Measurements from ENCODE around the gene OPA3. TPM values are rescaled to one million over a fixed set of nuclear protein-coding genes. Genes with fewer than 3 reads are reported as not detected.

Gene OPA3
- total RNA-seq, 2 donors from 2014 or later: 7.2 to 14.5 TPM

- WGBS: 86% methylated on average over 8 of the region's 8 CpGs
- intact Hi-C loops (cut with DNase I): no loop called here
These were observed 13.0 kb downstream of the OPA3 start for GRCh38 chr19:45571457-45572220.

GRCh38 chr19:45569619-45570421, 14.8 kb downstream of the OPA3 start:
- Histone ChIP-seq H3K9me3 (no peaks in the 10 kb centered on the region), H3K27me3 (replicated peaks; ENCODE audit: insufficient read depth) (no peaks in the 10 kb centered on the region), H3K36me3 (no peaks in the 10 kb centered on the region), H3K4me1 (replicated peaks) (peaks cover 3% of the 10 kb centered on the region), H3K27ac (no peak overlapping the region), H3K4me3 (no peak overlapping the region)
- TF ChIP-seq POLR2AphosphoS5 (IDR thresholded peaks at IDR 0.05) (no peak), CTCF (IDR thresholded peaks at IDR 0.05) (peak in 3 of 4 experiments; percentile 38 to 60 (median 53))
- WGBS: 55% methylated on average over 15 of the region's 15 CpGs
- intact Hi-C loops (cut with DNase I): no loop called here
- peak; percentile 24 for DNase-seq (ENCODE audit: low spot score)

More at GRCh38 chr19:45571457-45572220, 13.0 kb downstream of the OPA3 start:
- Histone ChIP-seq H3K27me3 (replicated peaks; ENCODE audit: insufficient read depth) (no peaks in the 10 kb centered on the region), H3K4me3 (no peak overlapping the region), H3K36me3 (no peaks in the 10 kb centered on the region), H3K9me3 (no peaks in the 10 kb centered on the region), H3K27ac (no peak overlapping the region), H3K4me1 (replicated peaks) (peaks cover 3% of the 10 kb centered on the region)
- TF ChIP-seq CTCF (IDR thresholded peaks at IDR 0.05): no peak
- TF ChIP-seq POLR2A (IDR thresholded peaks at IDR 0.05): no peak
- TF ChIP-seq POLR2AphosphoS5 (IDR thresholded peaks at IDR 0.05): no peak
- no peak for DNase-seq (ENCODE audit: low spot score)

GRCh38 chr19:45568732-45569131, 15.9 kb downstream of the OPA3 start:
- Histone ChIP-seq H3K27me3 (replicated peaks; ENCODE audit: insufficient read depth) (no peaks in the 10 kb centered on the region), H3K4me1 (replicated peaks) (peaks cover 3% of the 10 kb centered on the region), H3K4me3 (no peak overlapping the region), H3K27ac (no peak overlapping the region), H3K36me3 (no peaks in the 10 kb centered on the region), H3K9me3 (no peaks in the 10 kb centered on the region)
- no peak for TF ChIP-seq CTCF (IDR thresholded peaks at IDR 0.05)
- no peak for TF ChIP-seq POLR2A (IDR thresholded peaks at IDR 0.05)
- no peak for TF ChIP-seq POLR2AphosphoS5 (IDR thresholded peaks at IDR 0.05)
- 93% methylated on average over 3 of the region's 3 CpGs for WGBS
- intact Hi-C loops (cut with DNase I): no loop called here
- no peak for DNase-seq (ENCODE audit: low spot score)

GRCh38 chr19:45567609-45568008, 17.0 kb downstream of the OPA3 start:
- WGBS: 40% methylated on average over 2 of the region's 2 CpGs

More at GRCh38 chr19:45567609-45568008, 17.0 kb downstream of the OPA3 start:
- no peaks in the 10 kb centered on the region for H3K9me3 ChIP-seq
- H3K4me1 ChIP-seq (replicated peaks): peaks cover 3% of the 10 kb centered on the region
- H3K4me3 ChIP-seq: no peak overlapping the region
- no peak overlapping the region for H3K27ac ChIP-seq
- H3K36me3 ChIP-seq: no peaks in the 10 kb centered on the region
- DNase-seq (ENCODE audit: low spot score): no peak
- TF ChIP-seq CTCF (IDR thresholded peaks at IDR 0.05) (no peak), POLR2AphosphoS5 (IDR thresholded peaks at IDR 0.05) (peak; percentile 32), POLR2A (IDR thresholded peaks at IDR 0.05) (no peak)
- no peaks in the 10 kb centered on the region for H3K27me3 ChIP-seq (replicated peaks; ENCODE audit: insufficient read depth)
- intact Hi-C loops (cut with DNase I): no loop called here
